PFSK-1 (cell line): ENCODE measurements around the gene KCNN1.

ENCODE experiments used
- FOXP2 ChIP-seq: optimal IDR thresholded peaks from 2 replicates; pipeline ENCODE3; 2011; ENCODE audit warnings: borderline replicate concordance, control low read depth, inconsistent platforms; ENCODE audit not compliant: insufficient read depth; ENCODE audit errors: extremely low read length, extremely low read depth
- POLR2AphosphoS5 ChIP-seq: IDR thresholded peaks from 2 replicates; pipeline ENCODE4 v1.6.1; 2012; ENCODE audit warnings: low read depth, mild to moderate bottlenecking, control low read depth, low read length, moderate library complexity
- SIN3A ChIP-seq: IDR thresholded peaks from 2 replicates; pipeline ENCODE4 v1.6.1; 2012; ENCODE audit warnings: mild to moderate bottlenecking, low read length, moderate library complexity, borderline replicate concordance; ENCODE audit not compliant: insufficient read depth
- TAF1 ChIP-seq: IDR thresholded peaks from 2 replicates; pipeline ENCODE4 v1.6.1; 2012; ENCODE audit warnings: low read length, control low read depth, borderline replicate concordance; ENCODE audit not compliant: insufficient read depth
- TF ChIP-seq, protein P1 (sequence below), 2 experiments: IDR thresholded peaks; 2 replicates each; pipeline versions ENCODE4 v1.6.1 to v1.8.0; 2011 to 2012; ENCODE audit warnings: low read depth in 2 of 2, low read length in 2 of 2, control low read depth in 1 of 2, inconsistent platforms in 1 of 2, mild to moderate bottlenecking in 1 of 2, moderate library complexity in 1 of 2; ENCODE audit not compliant: insufficient read depth in 1 of 2

The KCNN1 gene

DNA sequence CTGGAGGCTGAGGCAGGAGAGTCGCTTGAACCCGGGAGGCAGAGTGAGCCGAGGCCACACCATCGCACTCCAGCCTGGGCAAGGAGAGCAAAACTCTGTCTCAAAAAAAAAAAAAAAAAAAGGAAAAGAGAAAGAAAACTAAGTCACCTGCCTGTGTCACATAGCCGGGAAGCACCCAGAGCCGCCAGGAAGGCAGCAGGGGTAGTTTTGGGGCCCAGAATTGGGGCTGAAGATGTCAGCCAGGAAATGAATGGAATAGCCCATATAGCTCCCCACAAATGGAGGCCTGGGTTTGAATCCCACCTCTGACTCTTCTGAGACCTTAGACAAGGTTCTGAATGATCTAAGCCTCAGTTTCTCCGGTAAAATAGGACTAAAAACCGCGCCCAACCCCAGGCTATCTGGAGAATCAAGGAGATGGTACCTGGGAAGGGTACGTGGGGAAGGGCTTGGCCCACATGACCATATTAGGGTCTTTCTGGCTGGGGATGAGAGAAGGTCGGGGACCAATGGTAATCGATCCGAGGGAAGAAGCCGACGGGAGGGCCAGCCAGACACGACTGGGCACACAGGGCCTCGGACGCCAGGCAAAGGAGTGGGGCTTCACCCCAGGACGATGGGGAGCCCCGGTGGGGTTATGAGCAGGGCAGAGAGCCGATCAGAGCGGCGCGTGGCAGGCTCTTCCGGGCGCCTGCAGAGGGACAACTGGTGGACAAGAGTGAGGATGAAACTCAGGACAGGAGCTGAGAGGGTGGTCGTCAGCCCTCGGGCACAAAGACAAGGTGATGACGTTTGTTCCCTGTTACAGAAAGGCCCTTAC is 19.7 kb upstream of the KCNN1 start:
- no peak for TF ChIP-seq FOXP2
- TF ChIP-seq, protein P1, sequence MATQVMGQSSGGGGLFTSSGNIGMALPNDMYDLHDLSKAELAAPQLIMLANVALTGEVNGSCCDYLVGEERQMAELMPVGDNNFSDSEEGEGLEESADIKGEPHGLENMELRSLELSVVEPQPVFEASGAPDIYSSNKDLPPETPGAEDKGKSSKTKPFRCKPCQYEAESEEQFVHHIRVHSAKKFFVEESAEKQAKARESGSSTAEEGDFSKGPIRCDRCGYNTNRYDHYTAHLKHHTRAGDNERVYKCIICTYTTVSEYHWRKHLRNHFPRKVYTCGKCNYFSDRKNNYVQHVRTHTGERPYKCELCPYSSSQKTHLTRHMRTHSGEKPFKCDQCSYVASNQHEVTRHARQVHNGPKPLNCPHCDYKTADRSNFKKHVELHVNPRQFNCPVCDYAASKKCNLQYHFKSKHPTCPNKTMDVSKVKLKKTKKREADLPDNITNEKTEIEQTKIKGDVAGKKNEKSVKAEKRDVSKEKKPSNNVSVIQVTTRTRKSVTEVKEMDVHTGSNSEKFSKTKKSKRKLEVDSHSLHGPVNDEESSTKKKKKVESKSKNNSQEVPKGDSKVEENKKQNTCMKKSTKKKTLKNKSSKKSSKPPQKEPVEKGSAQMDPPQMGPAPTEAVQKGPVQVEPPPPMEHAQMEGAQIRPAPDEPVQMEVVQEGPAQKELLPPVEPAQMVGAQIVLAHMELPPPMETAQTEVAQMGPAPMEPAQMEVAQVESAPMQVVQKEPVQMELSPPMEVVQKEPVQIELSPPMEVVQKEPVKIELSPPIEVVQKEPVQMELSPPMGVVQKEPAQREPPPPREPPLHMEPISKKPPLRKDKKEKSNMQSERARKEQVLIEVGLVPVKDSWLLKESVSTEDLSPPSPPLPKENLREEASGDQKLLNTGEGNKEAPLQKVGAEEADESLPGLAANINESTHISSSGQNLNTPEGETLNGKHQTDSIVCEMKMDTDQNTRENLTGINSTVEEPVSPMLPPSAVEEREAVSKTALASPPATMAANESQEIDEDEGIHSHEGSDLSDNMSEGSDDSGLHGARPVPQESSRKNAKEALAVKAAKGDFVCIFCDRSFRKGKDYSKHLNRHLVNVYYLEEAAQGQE (IDR thresholded peaks at IDR 0.05; ENCODE audit: insufficient read depth in 1 of 2, low read depth in 2 of 2, low read length in 2 of 2), result no peak
- TF ChIP-seq SIN3A, result no peak
- TF ChIP-seq TAF1, result no peak
- no peak for TF ChIP-seq POLR2AphosphoS5

DNA sequence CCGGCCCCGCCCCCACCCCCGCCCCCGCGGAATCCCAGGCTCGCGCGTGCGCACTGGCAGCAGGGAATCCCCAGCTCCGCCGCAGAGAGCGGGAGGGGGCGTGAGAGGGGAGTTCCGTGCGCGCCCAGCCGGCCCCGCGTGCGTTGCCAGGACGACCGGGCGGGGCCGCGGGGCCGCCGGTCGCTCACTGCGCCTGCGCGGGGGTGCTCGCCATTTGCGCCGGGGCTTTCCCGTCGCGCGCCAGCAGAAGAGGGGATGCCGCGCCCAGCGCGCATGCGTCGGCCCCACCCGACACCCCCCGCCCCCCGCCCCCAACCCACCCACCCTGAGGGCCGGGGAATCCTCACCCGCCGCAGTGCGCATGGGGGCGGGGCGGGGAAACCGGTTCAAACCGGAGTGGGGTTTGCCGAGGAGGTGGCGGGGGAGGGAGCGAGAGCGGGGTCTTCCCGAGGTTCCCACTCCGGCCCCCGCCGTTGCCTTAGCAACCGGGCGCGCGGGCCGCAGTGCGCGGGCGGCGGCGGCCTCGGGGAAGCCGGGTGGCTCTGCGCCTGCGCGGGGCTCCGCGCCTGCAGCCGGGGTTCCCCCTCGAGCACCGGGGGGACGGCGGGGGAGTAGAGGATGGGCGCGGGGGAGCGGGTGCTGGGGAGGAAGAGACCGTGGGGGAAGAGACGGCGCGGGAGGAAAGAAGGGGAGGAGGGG is 18.9 kb upstream of the KCNN1 start:
- TF ChIP-seq, protein P1 (IDR thresholded peaks at IDR 0.05; ENCODE audit: insufficient read depth in 1 of 2, low read depth in 2 of 2, low read length in 2 of 2), result no peak
- TF ChIP-seq FOXP2 (peak; percentile 85), TAF1 (no peak), SIN3A (0 out of 2 replicates have a peak, but pooled peaks have one; percentile 67), POLR2AphosphoS5 (no peak)

DNA sequence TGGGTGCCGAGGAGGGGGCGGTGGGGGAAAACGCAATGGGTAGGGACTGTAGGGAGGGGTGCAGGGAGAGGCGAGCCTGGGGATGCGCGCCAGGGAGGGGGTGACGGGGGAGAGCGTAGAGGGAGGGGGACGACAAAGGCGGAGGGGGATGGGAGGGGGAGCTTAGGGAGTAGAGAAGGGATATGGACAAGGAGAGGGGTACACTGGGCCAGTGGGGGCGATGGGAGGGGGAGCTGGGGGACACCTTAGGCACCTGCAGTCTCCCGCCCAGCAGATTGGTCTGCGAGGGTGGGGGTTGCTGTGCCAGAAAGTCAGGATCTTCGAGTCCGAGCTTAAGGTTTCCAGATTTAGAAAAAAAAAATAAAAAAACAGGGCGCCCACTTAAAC is 18.4 kb upstream of the KCNN1 start:
- no peak for TF ChIP-seq POLR2AphosphoS5
- no peak for TF ChIP-seq SIN3A
- no peak for TF ChIP-seq FOXP2
- TF ChIP-seq, protein P1 (IDR thresholded peaks at IDR 0.05; ENCODE audit: insufficient read depth in 1 of 2, low read depth in 2 of 2, low read length in 2 of 2), result no peak
- no peak for TF ChIP-seq TAF1

DNA sequence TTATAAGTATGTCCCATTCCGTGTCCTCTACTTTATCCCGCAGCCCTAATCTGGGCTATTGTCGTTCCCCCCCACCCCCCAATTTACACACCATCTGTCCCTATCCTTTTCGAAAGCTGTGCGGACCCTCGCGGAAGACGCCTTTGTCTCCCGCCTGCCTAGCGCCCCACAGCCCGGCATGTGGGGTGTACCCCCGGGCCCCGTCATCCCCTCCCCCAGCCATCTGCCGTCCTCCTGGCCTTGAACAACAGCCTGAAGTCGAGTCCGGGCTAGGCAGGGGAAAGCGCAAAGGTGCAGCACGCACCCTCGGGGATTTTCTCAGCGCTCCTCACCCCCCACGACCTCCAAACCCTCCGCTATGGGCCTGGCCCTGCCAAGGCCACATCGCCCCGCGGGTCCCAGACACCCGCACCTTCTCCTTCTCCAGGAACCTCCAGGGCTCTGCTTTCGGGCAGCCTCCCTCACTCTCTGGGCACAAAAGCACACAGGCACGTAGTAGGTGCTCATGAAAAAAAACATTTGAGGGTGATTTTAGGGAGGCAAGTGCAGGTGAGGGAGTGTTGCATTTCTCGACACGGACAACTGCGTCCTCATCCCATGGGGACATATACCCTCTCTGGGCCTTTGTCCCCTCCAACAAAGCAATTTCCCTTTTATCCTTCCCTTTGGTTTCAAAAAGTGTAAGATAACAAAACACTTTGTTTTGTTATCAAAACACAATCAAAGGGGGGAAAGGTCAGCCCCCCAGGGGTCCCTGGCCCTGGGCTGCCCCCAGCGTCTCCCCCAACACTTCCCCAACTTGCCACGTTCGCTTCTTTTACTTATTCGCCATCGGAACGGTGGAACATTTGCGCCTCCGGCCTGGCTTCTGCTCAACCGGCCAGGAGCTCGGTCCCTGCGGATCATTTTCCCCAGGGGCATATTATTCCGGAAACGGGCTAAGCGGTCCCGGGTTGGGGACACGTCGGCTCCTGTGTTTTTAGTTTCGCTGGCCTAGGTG is 17.7 kb upstream of the KCNN1 start:
- TF ChIP-seq POLR2AphosphoS5 (no peak), TAF1 (no peak), FOXP2 (no peak), SIN3A (no peak)
- TF ChIP-seq, protein P1 (IDR thresholded peaks at IDR 0.05; ENCODE audit: insufficient read depth in 1 of 2, low read depth in 2 of 2, low read length in 2 of 2), result no peak
